K562 (cell line): ENCODE data around the gene COL16A1. TPM values are rescaled to one million over a fixed set of nuclear protein-coding genes. Genes with fewer than 3 reads are reported as not detected.

Experiments
- ETV1 ChIP-seq: fragments of 450-650 bp; conservative IDR thresholded peaks from 2 replicates; pipeline ENCODE4 v1.6.1; 2016; ENCODE audit warnings: missing genetic modification characterization, control low read depth, low read depth, missing compliant biosample characterization
- EZH2 ChIP-seq: IDR thresholded peaks from 2 replicates; pipeline ENCODE4 v1.6.1; 2012; ENCODE audit warnings: low read depth, mild to moderate bottlenecking, inconsistent platforms, low read length, borderline replicate concordance
- GABPB2 ChIP-seq: fragments of 250-450 bp; sonication (Bioruptor Pico); conservative IDR thresholded peaks from 2 replicates; pipeline ENCODE4 v1.5.1; 2021; ENCODE audit warnings: mild to moderate bottlenecking
- HEY1 ChIP-seq: fragments of 250-450 bp; sonication (Bioruptor Pico); IDR thresholded peaks from 2 replicates; pipeline ENCODE4 v1.5.0; 2020; ENCODE audit warnings: mild to moderate bottlenecking, moderate library complexity, borderline replicate concordance
- HNRNPUL1 ChIP-seq: fragments of 200-400 bp; formaldehyde crosslinking; IDR thresholded peaks from 2 replicates; pipeline ENCODE4 v1.6.1; 2017; ENCODE audit warnings: low read length
- KLF1 ChIP-seq: fragments of 450-650 bp; IDR thresholded peaks from 2 replicates; pipeline ENCODE4 v1.6.1; 2016; ENCODE audit warnings: missing genetic modification characterization, missing compliant biosample characterization
- KLF13 ChIP-seq: fragments of 450-650 bp; IDR thresholded peaks from 2 replicates; pipeline ENCODE4 v1.6.1; 2016; ENCODE audit warnings: missing genetic modification characterization, low read depth, mild to moderate bottlenecking, missing compliant biosample characterization, moderate library complexity, borderline replicate concordance
- PCBP2 ChIP-seq: fragments of 200-400 bp; formaldehyde crosslinking; IDR thresholded peaks from 2 replicates; pipeline ENCODE4 v1.6.1; 2018; ENCODE audit warnings: low read length, low read depth, mild to moderate bottlenecking, moderate library complexity; ENCODE audit not compliant: poor library complexity, severe bottlenecking
- POU5F1 ChIP-seq: fragments of 150-350 bp; IDR thresholded peaks from 2 replicates; pipeline ENCODE4 v1.6.1; 2014; ENCODE audit warnings: borderline replicate concordance, low read length, low read depth, mild to moderate bottlenecking; ENCODE audit not compliant: partially characterized antibody
- RAD51 ChIP-seq: fragments of 450-650 bp; IDR thresholded peaks from 2 replicates; pipeline ENCODE4 v1.7.1; 2016; ENCODE audit warnings: low read depth, mild to moderate bottlenecking, borderline replicate concordance
- SLC30A9 ChIP-seq: fragments of 250-450 bp; sonication (Bioruptor Pico); IDR thresholded peaks from 2 replicates; pipeline ENCODE4 v1.8.0; 2022; ENCODE audit warnings: mild to moderate bottlenecking, moderate library complexity
- SMAD2 ChIP-seq: fragments of 150-350 bp; IDR thresholded peaks from 2 replicates; pipeline ENCODE4 v1.6.1; 2014; ENCODE audit warnings: low read depth, mild to moderate bottlenecking, low read length
- TAF7 ChIP-seq: fragments of 450-650 bp; IDR thresholded peaks from 2 replicates; pipeline ENCODE4 v1.6.1; 2016; ENCODE audit warnings: missing genetic modification characterization, missing compliant biosample characterization
- TAF9B ChIP-seq: fragments of 450-650 bp; IDR thresholded peaks from 2 replicates; pipeline ENCODE4 v1.6.1; 2018; ENCODE audit warnings: mild to moderate bottlenecking; ENCODE audit not compliant: partially characterized antibody
- THRA ChIP-seq: fragments of 450-650 bp; IDR thresholded peaks from 2 replicates; pipeline ENCODE4 v1.6.1; 2017; ENCODE audit warnings: mild to moderate bottlenecking, moderate library complexity
- ZC3H4 ChIP-seq: sonication (generic); formaldehyde crosslinking; IDR thresholded peaks from 2 replicates; pipeline ENCODE4 v1.9.0; 2021; ENCODE audit warnings: missing genetic modification reagents, borderline replicate concordance
- ZFP1 ChIP-seq: fragments of 450-650 bp; formaldehyde crosslinking; IDR thresholded peaks from 2 replicates; pipeline ENCODE4 v1.4.0; 2020; ENCODE audit warnings: mild to moderate bottlenecking, mixed read lengths
- ZHX1 ChIP-seq: fragments of 150-350 bp; conservative IDR thresholded peaks from 2 replicates; pipeline ENCODE4 v1.6.1; 2014; ENCODE audit warnings: low read length
- ZNF77 ChIP-seq: fragments of 250-450 bp; sonication (Bioruptor Pico); IDR thresholded peaks from 2 replicates; pipeline ENCODE4 v1.5.0; 2020
- polyA plus RNA-seq, 8 experiments: library from polyadenylated mRNA; depleted of rRNA in 4 of 8; stranded (reverse) in 5 of 8; unstranded in 3 of 8; fragments of >200 nt; fragmentation: Nextera tagmentation in 2 of 8; fragmentation: Illumina TruSeq in 1 of 8; extraction: Ambion mirVana in 2 of 8; extraction: Trizol in 1 of 8; gene quantifications; 2 replicates each; pipeline versions ENCODE4 v1.2.1 to v1.2.3, GENCODE V29; 2011 to 2014; ENCODE audit warnings: inconsistent platforms in 1 of 8, missing spikeins in 1 of 8
- total RNA-seq, 7 experiments: library from RNA; depleted of rRNA in 6 of 7; stranded (reverse); fragments of >200 nt in 6 of 7; fragmentation: Illumina TruSeq in 2 of 7; extraction: Trizol in 2 of 7; gene quantifications; 2 replicates each; pipeline versions ENCODE4 v1.2.1 to v1.2.3, GENCODE V29; 2011 to 2021; ENCODE audit warnings: low replicate concordance in 1 of 7
- TF ChIP-seq, protein P1 (sequence below): IDR thresholded peaks from 3 replicates; pipeline ENCODE4 v1.6.1; 2011; ENCODE audit warnings: borderline replicate concordance, mild to moderate bottlenecking, moderate library complexity; ENCODE audit not compliant: insufficient read length; ENCODE audit errors: extremely low read depth
- TF ChIP-seq, protein P2 (sequence below): fragments of 250-450 bp; sonication (Bioruptor Pico); IDR thresholded peaks from 2 replicates; pipeline ENCODE4 v1.9.0; 2021; ENCODE audit warnings: mild to moderate bottlenecking

Gene COL16A1
- total and polyA plus RNA-seq, 9 of the 15 experiments (the other 6 are each of a cell fraction or from before 2014, with no cell fraction given): 0.11 to 0.60 (median 0.11) TPM; not detected in 6

DNA sequence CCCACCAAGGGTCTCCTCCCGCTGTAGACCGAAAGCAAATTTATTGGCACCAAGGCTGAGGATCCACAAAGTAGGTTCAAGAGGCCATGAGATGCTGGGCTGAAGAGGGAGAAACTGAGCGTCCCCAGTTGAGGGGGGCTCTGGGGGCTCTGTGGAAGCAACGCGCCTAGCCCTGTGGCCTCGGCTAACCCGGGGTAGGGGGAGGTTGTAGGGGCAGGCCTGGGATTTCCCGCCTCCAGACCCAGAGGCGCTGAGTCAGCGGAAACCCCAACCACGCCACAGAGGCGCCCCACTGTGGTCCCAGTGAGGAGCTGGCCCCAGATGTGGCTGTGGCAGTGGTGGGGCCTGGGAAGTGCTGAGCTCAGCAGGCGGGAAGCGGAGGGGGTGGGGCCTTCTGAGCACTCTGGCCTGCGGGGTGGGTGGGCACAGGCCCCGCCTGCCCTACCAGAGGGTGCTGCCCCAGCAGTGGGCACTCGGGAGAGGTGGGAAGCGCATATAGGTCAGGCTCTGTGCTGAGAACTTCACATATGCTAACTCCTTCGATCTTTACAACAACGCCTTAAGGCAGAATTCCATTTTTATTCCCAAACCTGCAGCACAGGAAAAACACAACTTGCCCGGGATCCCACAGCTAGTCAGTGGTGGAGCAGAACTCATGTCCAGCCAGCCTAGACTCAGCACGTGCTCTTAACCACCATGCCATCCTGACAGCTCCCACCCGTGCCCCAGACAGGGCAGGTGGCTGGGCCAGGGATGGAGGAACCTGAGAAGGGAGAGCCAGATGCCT, 1.5 kb upstream of the COL16A1 start (continued):
- 0 out of 2 replicates have a peak, but pooled peaks have one; percentile 13 for TF ChIP-seq KLF13 (tag)
- TF ChIP-seq SLC30A9 (CRISPR knock-in tag): no peak
- TF ChIP-seq PCBP2: no peak
- no peak for TF ChIP-seq EZH2
- no peak for TF ChIP-seq TAF7 (tag)
- TF ChIP-seq TAF9B: no peak
- no peak for TF ChIP-seq ZHX1
- TF ChIP-seq ZNF77 (CRISPR knock-in tag): no peak
- no peak for TF ChIP-seq HEY1 (CRISPR knock-in tag)
- TF ChIP-seq THRA: peak; percentile 86
- TF ChIP-seq ZFP1 (CRISPR knock-in tag): no peak
- TF ChIP-seq GABPB2 (CRISPR knock-in tag): no peak
- TF ChIP-seq POU5F1: no peak
- no peak for TF ChIP-seq KLF1
- TF ChIP-seq, protein P1, sequence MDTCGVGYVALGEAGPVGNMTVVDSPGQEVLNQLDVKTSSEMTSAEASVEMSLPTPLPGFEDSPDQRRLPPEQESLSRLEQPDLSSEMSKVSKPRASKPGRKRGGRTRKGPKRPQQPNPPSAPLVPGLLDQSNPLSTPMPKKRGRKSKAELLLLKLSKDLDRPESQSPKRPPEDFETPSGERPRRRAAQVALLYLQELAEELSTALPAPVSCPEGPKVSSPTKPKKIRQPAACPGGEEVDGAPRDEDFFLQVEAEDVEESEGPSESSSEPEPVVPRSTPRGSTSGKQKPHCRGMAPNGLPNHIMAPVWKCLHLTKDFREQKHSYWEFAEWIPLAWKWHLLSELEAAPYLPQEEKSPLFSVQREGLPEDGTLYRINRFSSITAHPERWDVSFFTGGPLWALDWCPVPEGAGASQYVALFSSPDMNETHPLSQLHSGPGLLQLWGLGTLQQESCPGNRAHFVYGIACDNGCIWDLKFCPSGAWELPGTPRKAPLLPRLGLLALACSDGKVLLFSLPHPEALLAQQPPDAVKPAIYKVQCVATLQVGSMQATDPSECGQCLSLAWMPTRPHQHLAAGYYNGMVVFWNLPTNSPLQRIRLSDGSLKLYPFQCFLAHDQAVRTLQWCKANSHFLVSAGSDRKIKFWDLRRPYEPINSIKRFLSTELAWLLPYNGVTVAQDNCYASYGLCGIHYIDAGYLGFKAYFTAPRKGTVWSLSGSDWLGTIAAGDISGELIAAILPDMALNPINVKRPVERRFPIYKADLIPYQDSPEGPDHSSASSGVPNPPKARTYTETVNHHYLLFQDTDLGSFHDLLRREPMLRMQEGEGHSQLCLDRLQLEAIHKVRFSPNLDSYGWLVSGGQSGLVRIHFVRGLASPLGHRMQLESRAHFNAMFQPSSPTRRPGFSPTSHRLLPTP: no peak
- no peak for TF ChIP-seq HNRNPUL1
- no peak for TF ChIP-seq SMAD2
- TF ChIP-seq, protein P2, sequence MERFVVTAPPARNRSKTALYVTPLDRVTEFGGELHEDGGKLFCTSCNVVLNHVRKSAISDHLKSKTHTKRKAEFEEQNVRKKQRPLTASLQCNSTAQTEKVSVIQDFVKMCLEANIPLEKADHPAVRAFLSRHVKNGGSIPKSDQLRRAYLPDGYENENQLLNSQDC: no peak
- no peak for TF ChIP-seq ZC3H4 (CRISPR knock-in tag)
- no peak for TF ChIP-seq RAD51
- TF ChIP-seq ETV1: peak; percentile 84
